ENCODE results near the gene SAP30BP. TPM values are rescaled to one million over a fixed set of nuclear protein-coding genes. Genes with fewer than 3 reads are reported as not detected.
A peak's percentile ranks its signal among the peaks of the same experiment; 100 is the strongest.

The SAP30BP gene
- 10 to 100 TPM; 33.9 to 72.7 (median 44.4) TPM for total RNA-seq

- 0 to 1% methylated on average over 34 to 48 of the region's 55 CpGs for WGBS, 2 donors
- DNase-seq: peak; percentile 93
- H3K27ac ChIP-seq: peak within 1 kb of the TSS; percentile 90 to 95 (median 94)
- intact Hi-C loops (cut with DNase I): no loop called here
- peak within 1 kb of the TSS; percentile 76 to 92 (median 88) for H3K4me3 ChIP-seq
- no peaks in the 10 kb centered on the region for H3K9me3 ChIP-seq
- no peaks in the 10 kb centered on the region for H3K27me3 ChIP-seq
- peak in 3 of 4 donors; percentile 76 to 82 (median 78) for TF ChIP-seq POLR2A (IDR thresholded peaks at IDR 0.05)
- TF ChIP-seq CTCF (IDR thresholded peaks at IDR 0.05): peak in 1 of 6 experiments; percentile 46
- peaks cover 0 to 61% (median 27%) of the 10 kb centered on the region in 3 donors for H3K36me3 ChIP-seq
- peaks cover 9 to 50% (median 16%) of the 10 kb centered on the region in 3 donors for H3K4me1 ChIP-seq
These were observed at the start of gene SAP30BP, which contains the start of gene RECQL5 for GRCh38 chr17:75666959-75667790. Gene SAP30BP, plus strand, starts transcription at chr17:75667338. Its CDS starts 35 bp downstream, at chr17:75667373. Gene RECQL5, minus strand, starts transcription at chr17:75667154. Its CDS starts 597 bp downstream, at chr17:75666557.

DNA sequence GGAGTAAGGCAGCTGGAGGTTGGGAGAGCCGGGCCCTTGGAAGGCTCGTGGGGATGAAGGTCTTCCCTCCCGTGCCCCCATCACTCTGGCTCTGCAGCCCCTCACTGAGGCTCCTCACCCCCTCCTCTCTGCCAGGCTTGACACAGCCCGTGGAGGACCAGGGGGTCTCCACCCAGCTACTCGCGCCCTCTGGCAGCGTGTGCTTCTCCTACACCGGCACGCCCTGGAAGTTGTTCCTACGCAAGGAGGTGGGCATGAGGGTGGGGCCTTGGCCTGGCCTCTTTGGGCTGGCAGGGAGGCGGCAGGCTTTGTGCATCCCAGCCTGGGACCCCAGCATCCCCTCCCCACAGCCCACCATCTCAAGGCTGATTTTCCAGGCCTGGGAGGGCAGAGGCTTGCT lies 49.5 kb upstream of the SAP30BP start:
- TF ChIP-seq CTCF (IDR thresholded peaks at IDR 0.05): no peak
- TF ChIP-seq POLR2A (IDR thresholded peaks at IDR 0.05): no peak
- no peaks in the 10 kb centered on the region for H3K9me3 ChIP-seq
- no peak for DNase-seq
- no peak overlapping the region for H3K4me3 ChIP-seq
- 80 to 90% methylated on average over 6 to 11 of the region's 11 CpGs for WGBS, 2 donors
- intact Hi-C loops (cut with DNase I): no loop called here
- H3K27me3 ChIP-seq: no peaks in the 10 kb centered on the region
- peaks cover 0 to 93% (median 0%) of the 10 kb centered on the region in 3 donors for H3K36me3 ChIP-seq
- H3K4me1 ChIP-seq: peaks cover 0 to 4% (median 0%) of the 10 kb centered on the region in 3 donors
- H3K27ac ChIP-seq: no peak overlapping the region

DNA sequence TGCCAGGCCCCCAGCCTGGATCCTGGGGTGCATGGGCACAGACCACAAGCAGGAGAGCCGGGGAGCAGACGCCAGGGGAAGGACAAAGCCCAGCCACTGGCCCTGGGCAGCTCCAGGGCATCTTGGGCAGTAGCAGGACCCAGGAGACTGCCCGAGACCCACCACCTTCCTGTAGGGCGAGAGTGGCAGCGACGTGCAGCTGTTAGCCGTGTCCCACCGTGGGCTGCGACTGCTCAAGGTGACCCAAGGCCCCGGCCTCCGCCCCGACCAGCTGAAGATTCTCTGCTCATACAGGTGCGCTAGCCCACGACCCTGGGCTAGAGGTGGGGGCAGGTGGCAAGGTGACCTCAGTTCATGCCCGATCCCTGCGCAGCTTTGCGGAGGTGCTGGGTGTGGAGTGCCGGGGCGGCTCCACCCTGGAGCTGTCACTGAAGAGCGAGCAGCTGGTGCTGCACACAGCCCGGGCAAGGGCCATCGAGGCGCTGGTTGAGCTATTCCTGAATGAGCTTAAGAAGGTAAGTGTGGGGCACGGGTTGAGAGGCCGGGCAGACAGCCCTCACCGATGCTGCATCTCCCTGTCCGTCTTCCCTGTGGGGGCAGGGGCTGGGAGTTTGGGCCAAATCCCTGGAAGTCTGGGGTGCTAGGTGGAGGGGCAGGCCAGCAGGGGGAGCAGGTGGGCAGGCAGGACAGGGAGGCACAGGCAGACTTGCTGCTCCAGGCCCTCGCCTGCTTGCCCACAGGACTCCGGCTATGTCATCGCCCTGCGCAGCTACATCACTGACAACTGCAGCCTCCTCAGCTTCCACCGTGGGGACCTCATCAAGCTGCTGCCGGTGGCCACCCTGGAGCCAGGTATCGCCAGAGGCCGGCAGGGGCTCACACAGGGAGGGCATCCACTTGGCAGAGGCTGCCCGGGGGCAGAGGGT lies 47.4 kb upstream of the SAP30BP start:
- TF ChIP-seq CTCF (IDR thresholded peaks at IDR 0.05) (peak in 2 of 6 experiments; percentile 8 to 37), POLR2A (IDR thresholded peaks at IDR 0.05) (no peak)
- no peak for DNase-seq
- Histone ChIP-seq H3K4me1 (no peaks in the 10 kb centered on the region), H3K27ac (no peak overlapping the region), H3K9me3 (no peaks in the 10 kb centered on the region), H3K36me3 (peaks cover 0 to 86% (median under 1%) of the 10 kb centered on the region in 3 donors), H3K4me3 (no peak overlapping the region), H3K27me3 (no peaks in the 10 kb centered on the region)
- intact Hi-C loops (cut with DNase I): no loop called here
- WGBS, 2 donors: 68 to 100% methylated on average over 2 to 8 of the region's 36 CpGs

- Histone ChIP-seq H3K27ac (no peak overlapping the region), H3K36me3 (peaks cover 0 to 86% (median 8%) of the 10 kb centered on the region in 3 donors), H3K27me3 (no peaks in the 10 kb centered on the region), H3K4me1 (no peaks in the 10 kb centered on the region), H3K9me3 (no peaks in the 10 kb centered on the region), H3K4me3 (no peak overlapping the region)
- intact Hi-C loops (cut with DNase I): no loop called here
- DNase-seq: no peak
- no CpG with 5 or more reads among the region's 4 CpGs for WGBS, 2 donors
- TF ChIP-seq CTCF (IDR thresholded peaks at IDR 0.05): no peak
These were observed 45.6 kb upstream of the SAP30BP start for GRCh38 chr17:75621489-75621888.

Measured in esophagus squamous epithelium (tissue), 5 donors.